ENCODE results near the gene BICRAL.
"Not testable (repeated sequence)": the region's sequence is repeated elsewhere in the genome, so short reads cannot be mapped to it uniquely, and the experiment has no call there.

Gene BICRAL

DNA sequence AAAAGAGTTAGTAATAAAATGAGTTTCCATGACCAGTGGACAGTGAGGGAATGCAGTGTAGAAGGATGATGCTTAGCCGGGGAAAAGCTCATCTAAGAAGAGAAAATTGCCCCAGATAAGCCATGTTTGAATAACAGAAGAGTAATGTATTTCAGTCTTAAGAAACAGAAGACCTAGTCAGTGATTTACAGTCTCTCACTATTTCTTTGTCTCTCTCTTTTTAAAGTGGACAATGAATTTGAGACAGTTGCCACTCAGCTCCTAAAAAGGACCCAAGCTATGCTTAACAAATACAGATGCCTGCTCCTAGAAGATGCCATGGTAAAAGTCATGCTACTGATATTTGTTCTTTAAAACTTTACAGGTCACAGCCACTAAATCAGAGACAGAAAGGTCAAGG lies 78.2 kb downstream of the BICRAL start:
- no peak for DNase-seq

DNA sequence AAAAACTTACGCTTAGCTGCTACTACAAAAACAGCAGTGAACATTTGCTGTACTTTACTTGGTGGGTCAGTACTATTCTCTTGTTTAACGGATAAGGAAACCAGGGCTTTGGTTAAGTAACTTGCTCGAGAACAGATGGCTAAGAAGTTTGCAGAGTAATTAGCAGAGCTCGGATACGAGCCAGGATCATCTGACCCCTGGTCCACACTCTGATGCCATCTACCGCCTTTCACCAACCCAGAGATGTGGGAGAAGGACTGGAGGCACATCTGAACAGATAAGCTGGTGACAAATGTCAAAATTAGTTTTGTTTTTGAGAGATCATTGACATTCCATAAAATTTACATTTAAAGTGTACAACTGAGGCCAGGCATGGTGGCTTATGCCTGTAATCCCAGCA lies 78.6 kb downstream of the BICRAL start:
- DNase-seq = no peak

DNA sequence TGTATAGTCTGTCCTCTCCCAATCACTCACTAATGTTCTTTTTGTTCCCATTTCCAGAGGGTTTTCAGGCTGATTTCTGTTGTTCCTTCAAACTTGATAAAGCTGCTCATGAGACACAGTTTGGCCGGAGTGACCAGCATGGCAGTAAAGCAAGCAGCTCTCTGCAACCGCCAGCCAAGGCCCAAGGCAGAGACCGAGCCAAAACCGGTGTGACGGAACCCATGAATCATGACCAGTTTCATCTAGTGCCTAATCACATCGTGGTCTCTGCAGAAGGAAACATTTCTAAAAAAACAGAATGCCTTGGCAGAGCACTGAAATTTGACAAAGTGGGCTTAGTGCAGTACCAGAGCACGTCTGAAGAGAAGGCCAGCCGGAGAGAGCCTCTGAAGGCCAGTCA lies 82.8 kb downstream of the BICRAL start:
- no peak for DNase-seq

DNA sequence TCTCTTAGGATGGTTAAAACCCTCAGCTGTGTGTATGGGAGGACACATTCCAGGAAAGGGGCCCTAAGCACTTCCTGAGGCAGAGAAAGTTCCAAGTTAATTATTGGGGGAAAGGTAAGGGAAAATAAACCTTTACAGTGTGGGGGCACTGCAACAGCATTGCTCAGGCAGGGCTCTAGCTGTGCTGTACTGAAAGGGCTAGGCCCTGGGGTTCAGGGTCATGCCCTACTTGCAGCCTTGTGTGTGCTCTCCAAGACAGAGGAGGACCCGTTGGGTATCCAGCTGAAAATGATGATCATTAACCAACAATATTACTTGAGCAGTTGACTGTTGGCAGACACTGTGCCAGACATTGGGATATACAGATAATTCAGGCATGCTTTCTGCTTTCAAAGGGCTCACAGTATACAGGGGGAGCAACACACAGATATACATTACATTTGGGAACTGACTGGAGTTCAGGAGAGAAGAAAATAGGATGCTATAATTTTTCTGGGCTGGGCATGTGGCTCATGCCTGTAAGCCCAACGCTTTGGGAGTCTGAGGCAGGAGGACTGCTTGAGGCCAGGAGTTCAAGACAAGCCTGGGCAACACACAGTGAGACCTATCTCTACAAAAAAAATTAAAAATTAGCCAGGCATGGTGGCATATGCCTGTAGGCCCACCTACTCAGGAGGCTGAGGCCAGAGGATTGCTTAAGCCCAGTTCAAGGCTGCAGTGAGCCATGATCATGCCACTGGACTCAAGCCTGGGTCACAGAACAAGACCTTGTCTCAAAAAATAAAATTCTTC lies 88.5 kb downstream of the BICRAL start:
- no peak for DNase-seq

DNA sequence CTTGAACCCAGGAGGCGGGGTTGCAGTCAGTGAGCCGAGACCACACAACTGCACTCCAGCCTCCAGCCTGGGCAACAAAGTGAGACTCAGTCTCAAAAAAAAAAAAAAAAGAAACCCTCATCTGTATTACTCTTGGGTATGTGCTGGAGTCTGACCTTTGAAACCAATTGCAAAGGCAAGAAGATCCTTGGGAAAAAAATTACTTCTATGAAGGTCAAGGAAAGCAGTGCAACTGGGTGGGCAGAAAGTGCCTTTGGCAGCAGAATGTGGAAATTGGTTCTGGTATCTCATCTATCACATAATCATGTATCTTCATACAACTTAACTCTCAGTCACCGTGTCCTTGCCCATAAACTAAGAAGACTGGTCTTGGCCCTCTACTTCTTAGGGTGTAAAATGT lies 89.9 kb downstream of the BICRAL start:
- no peak for DNase-seq

DNA sequence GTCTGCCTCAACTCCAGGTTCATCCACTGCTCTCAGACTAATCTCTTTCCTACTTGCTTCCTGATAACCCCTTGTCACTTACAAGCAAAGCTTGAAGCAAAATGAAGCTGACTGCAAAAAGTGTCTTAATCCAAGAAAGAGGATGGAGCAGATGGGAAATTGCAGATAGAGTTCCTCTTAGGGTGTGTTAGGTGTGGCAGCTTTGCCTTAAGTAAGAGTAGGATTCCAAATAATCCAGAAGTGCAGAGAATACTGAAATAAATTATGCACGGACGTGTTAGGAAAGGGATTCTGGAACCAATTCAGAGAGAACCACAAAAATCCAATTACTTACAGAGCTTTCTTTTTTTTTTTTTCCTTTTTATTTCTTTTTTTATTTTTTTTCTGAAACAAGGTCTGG lies 91.5 kb downstream of the BICRAL start:
- no peak for DNase-seq

DNA sequence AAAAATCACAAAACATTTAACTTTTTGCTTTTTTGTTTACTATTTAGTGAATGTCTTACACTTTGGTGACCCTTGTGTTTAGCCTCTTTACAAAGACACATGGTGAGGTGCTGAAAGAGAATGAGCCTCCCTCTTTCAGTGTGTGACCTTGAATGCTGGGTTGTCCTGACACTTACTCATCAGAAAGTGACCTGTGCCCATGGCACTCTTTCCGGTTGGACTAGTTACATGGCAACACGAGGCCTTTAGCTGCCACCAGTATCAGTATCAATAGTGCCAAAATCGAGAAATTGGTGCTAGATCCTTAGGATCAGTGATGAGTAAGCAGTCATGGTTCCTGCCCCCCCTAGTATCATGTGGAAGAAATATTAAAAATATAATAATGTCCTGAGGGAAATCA lies 95.8 kb downstream of the BICRAL start:
- no peak for DNase-seq

DNA sequence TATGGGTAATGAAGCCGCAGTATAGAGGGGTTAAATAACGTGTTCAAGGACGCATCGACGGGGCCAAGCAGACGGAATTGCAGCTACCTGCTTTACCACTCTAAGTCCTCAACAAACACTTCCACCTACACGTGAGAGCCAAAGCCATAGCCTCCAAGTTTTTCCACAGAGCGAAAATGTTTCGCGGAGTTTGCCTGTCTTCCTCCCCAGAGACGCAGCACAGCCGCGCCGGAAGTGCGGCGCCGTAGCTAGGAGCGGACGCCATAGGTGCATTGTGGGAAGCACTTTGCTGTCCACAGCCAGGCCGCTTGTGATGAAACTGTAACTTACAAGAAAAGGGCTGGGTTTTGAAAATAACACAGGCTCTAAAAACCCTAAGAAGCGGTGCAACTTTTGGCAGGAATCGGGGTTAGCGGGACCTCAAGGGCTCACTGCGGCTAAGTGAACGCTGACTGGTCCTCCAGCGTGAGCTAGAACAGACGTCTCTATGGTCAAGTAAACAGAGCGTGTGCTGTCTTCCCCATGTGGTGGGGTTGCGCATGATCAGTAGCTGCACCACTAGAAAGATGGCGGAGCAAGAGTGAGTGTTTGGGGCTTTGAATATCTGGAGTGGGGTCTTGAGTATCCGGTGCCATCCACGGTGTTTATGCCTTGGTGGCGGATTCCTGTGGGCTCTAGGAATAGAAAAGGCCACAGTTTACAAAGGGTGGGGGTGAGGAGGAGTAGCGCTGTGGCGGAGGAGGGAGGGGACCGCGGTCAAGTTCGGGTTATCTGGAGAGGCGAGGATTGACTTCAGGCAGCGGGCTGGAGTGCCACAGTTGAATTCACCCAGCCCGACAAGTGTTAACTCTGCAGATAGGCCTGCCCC lies 97.8 kb downstream of the BICRAL start, which contains the start of gene RPL7L1:
RPL7L1 (plus strand) TSS at position 245 of the 868 bp plus-strand sequence; CDS start at position 540, 295 bp downstream.
- peak; percentile 76 for DNase-seq

DNA sequence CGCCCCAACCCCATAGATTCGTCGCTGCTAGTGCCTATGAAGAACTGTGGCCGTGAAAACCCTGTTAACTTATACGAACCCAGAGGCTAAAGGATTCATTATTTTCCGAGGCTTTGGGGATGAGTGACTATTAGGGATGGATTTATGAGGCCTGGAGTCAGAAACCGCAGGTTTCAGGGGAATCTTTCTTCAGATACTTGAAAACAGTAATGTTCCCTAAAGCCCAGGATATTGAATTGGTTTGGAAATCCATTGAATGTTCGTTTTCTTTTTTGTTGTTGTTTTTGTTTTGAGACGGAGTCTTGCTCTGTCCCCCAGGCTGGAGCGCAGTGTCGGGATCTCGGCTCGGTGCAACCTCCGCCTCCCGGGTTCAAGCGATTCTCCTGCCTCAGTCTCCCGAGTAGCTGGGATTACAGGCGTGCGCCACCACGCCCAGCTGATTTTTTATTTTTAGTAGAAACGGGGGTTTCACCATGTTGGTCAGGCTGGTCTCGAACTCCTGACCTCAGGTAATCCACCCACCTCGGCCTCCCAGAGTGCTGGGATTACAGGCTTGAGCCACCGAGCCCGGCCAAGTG lies 98.5 kb downstream of the BICRAL start:
- DNase-seq = not testable (repeated sequence)

DNA sequence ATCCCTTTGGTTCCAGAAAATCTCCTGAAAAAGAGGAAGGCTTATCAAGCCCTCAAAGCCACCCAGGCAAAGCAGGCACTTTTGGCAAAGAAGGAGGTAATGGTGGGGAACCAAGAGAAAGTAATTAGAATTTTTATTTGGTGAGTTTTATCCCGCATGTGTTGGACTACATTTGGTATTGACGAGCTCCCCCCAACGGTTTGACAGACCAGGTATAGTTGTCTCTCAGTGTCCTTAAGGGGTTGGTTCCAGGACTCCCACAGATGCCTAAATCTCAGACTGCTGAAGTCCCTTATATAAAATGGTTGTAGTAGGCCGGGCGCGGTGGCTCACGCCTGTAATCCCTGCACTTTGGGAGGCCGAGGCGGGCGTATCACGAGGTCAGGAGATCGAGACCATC lies 99.0 kb downstream of the BICRAL start:
- DNase-seq = not testable (repeated sequence)

DNA sequence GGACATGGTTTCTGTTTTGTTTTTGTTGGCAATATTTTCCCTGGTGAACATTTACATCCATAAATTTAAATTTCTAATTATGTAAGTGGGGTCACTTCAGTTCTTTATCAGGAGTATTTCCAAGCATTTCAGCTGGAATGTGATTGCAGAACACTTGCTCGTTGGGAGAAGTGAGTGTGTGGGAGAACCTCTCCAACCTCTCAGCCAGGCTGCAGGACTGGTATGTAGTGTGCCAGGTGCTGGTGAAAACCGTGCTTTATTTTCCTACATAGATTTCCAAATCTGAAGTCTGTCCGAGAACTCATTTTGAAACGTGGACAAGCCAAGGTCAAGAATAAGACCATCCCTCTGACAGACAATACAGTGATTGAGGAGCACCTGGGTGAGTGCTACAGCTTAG lies 103.8 kb downstream of the BICRAL start:
- no peak for DNase-seq

DNA sequence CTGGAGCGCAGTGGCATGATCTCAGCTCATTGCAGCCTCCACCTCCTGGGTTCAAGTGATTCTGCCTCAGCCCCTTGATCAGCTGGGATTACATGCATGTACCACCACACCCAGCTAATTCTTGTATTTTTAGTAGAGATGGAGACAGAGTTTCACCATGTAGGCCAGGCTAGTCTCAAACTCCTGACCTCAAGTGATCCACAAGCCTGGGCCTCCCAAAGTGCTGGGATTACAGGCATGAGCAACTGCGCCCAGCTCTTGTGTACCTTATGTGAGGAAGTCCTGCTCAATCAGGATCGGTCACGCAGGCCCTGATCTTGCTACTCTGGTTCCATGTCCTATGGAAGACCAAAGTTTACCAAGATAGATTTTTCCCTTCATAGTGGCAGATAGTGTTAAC lies 106.3 kb downstream of the BICRAL start:
- not testable (repeated sequence) for DNase-seq

DNA sequence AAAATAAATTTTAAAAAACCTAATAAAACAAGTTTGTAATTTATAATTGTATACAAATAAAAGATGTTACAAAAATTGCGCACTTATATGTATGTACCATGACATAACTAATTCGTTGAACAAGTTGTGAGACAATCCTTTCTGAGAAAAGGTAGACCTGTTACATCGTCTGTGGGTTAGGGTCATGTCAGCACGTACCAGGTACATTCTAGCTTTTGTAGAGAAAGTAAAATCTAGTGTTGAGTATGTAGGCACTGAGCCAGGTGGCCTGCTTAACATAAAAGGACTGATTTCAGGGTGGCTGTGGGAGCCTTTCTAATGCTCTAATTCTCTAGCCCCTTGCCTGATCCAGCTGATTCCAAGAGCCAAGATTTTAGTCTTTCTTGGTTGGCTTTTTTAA lies 108.0 kb downstream of the BICRAL start:
- no peak for DNase-seq

DNA sequence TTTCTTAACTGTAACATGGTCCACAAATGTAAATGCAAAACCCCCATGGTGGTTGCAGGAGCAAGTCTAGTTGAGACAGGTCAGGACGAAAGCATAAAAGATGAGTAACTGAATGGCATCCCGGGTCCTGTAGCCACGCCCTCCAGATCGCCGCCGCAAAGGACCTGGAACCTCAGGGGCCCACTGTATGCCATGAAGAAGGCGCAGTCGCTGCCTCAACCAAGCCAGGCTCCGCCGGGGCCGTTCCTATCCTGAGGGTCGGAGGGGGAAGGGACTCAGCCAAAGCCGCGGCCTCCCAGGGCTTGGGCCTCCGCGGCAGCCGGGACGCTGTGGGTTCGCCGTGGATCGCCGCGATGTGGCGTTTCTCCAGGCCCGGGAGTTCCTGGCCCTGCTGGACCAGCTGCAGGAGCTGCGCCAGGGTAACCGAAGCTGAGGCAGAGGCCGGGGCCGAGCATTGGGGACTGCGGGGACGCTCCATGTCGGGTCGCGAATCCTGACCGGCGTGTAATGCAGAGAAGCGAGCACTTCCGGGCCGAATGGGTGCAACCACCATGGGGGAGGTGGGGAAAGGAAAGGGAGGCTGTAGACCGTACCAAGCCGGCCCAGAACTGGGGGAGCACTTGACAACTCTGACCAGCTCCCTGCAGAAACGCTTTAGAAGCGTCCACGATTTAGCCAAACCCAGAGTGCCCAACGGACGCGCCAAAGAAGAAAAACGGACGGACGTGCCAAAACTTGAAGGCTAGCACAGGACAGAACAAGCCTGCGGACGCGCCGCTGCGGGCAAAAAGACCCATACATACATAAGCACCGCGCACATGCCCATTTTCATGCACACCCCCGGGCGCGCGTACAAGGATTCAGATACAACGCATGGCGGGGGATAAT lies 108.7 kb downstream of the BICRAL start:
- DNase-seq = peak; percentile 82

DNA sequence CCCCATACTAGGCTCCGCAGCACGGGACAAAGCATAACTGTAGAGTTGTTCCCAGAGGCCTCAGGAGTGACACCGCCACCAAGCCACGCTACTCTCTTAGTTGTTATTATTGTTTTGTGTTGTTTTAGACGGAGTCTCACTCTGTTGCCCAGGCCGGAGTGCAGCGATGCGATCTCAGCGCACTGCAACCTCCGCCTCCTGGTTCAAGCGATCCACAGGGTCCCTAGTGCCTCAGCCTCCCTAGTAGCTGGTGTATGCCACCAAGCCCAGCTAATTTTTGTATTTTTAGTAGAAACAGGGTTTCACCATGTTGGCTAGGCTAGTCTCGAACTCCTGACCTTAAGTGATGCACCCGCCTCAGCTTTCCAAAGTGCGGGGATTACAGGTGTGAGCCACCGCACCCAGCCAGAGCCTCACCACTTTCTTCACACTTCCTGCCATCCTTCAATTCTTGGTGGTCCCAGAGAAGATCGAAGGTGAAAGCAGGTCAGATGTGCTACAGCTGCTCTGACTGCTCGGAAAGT lies 109.4 kb downstream of the BICRAL start:
- no peak for DNase-seq

DNA sequence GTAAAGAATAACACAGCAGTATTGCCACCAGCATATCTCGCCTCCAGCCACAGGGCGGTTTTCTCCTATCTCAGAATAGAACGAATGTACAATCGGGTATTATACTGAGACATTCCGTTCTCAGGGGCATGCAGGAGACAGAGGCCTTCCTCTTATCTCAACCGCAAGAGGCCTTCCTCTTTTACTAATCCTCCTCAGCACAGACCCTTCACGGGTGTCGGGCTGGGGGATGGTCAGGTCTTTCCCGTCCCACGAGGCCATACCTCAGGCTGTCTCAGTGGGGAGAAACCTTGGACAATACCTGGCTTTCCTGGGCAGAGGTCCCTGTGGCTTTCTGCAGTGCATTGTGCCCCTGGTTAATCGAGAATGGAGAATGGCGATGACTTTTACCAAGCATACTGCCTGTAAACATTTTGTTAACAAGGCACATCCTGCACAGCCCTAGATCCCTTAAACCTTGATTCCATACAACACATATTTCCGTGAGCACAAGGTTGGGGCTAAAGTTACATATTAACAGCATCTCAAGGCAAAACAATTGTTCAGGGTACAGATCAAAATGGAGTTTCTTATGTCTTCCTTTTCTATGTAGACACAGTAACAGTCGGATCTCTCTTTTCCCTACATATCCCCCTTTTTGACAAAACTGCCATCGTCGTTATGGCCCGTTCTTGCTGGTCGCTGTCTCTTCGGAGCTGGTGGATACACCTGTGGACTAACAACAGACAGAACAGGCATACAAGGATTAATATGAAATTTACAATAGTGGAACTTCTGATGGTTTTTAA lies 112.4 kb downstream of the BICRAL start:
- not testable (repeated sequence) for DNase-seq

DNA sequence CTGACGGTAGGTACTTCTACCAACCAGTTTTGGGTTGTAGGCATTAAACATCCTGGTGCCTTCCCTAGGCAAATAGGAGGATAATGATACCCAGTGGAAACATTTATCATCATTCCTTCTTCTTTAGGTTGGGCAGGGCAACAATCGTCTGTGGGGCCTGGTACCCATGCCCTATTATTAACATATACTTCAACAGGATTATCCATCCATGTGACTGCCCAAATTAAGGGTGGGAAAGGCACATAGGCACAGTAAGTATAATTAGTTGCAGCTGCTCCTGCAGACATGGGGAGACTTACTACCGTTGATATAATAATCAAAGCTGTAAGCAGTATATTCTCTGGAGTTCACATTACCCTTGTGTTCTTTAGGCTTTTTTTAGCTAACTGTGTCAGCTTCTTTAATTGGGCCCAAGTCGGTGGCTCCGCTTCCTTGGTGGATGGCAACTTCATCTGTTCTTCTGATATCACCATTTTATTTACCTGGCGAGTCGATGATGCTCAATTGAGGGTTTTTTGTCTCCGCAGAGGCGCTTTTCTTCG lies 114.4 kb downstream of the BICRAL start:
- no peak for DNase-seq

DNA sequence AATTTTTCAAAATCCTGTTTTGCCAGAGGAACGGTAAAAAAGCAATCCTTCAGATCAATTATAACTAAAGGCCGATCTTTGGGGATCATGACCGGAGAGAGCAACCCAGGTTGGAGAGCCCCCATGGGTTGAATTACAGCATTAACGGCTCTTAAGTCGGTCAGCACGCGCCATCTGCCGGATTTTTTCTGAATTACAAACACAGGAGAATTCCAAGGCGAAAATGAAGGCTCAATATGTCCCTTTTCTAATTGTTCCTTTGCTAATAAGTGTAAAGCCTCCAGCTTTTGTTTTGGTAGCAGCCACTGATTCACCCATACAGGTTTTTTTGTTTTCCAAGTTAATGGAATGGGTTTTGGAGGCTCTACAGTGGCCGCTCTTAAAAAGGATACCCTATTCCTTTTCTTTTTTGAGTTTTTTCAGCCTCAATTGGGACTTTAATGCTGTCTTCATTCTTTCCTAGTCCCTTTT lies 117.1 kb downstream of the BICRAL start:
- peak; percentile 51 for DNase-seq

DNA sequence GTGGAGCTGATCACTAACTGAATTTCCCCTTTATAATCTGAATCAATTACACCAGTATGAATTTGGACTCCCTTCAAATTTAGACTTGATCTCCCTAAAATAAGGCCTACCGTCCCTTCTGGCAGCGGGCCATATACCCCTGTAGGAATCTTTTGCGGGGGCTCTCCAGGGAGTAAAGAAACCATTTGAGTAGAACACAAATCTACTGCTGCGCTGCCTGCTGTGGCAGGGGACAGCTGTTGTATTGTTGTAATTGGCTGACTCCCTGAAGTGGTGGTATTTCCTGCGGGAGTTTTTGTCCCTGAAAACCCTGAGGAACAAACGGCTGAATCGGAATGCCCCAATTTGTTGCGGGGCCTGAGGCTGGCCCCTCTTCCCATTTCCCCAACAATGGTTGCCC lies 118.0 kb downstream of the BICRAL start:
- DNase-seq = no peak

DNA sequence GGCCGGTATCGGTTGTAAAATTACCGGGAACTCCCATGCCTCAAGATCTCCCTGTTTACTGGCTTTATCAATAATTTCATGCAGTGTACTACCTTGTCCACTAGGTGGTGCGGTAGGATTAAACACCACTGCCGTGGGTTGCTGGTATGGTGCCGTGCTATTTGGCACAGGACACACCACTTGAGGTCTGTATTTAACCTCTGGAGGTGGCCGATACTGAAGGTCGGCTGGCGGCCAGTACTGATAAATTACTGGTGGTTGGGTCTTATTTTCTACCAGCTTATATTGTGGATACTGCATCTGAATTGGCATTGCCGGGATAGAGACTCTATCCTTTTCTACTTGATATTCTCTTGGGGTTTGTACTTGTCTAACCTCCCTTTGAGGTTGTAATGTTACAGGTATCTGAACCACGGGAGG lies 119.7 kb downstream of the BICRAL start:
- DNase-seq = peak; percentile 83

Data from DMS153 (cell line).